LNCAP (cell line): ENCODE results near the gene POP5.

Experiments used
- CTCF ChIP-seq: fragments of 450-650 bp; IDR thresholded peaks from 2 replicates; pipeline ENCODE4 v1.5.1; 2017; ENCODE audit warnings: mild to moderate bottlenecking

The POP5 gene

GRCh38 chr12:120614848-120615247 is 33.6 kb upstream of the POP5 start:
- TF ChIP-seq CTCF: no peak

GRCh38 chr12:120610560-120610959 is 29.4 kb upstream of the POP5 start:
- no peak for TF ChIP-seq CTCF

- TF ChIP-seq CTCF: no peak
These were observed 18.7 kb upstream of the POP5 start for GRCh38 chr12:120599672-120600552.

GRCh38 chr12:120598674-120599463 is 17.7 kb upstream of the POP5 start:
- no peak for TF ChIP-seq CTCF

- TF ChIP-seq CTCF: no peak
These were observed 16.7 kb upstream of the POP5 start for GRCh38 chr12:120597861-120598260.

- no peak for TF ChIP-seq CTCF
These were observed 15.7 kb upstream of the POP5 start for GRCh38 chr12:120596901-120597300.

GRCh38 chr12:120592121-120593049 is 11.2 kb upstream of the POP5 start:
- TF ChIP-seq CTCF: no peak
